GM21390 (cell line): ENCODE measurements around the gene ETF1.
A peak's percentile ranks its signal among the peaks of the same experiment; 100 is the strongest.

Experiments
- ATAC-seq: cut with Tn5 transposase; IDR thresholded peaks from one replicate; pipeline ENCODE4 v1.9.1; 2021; ENCODE audit not compliant: unreplicated experiment

The ETF1 gene

GRCh38 chr5:138542956-138543729, at the start of gene ETF1:
Gene ETF1 (minus strand): TSS chr5:138543236. CDS start chr5:138542918, 318 bp downstream.
- ATAC-seq, result peak; percentile 90

GRCh38 chr5:138588013-138588788, 45.2 kb upstream of the ETF1 start:
- ATAC-seq, result no peak

GRCh38 chr5:138585157-138585556, 42.1 kb upstream of the ETF1 start:
- no peak for ATAC-seq

GRCh38 chr5:138583984-138584637, 41.1 kb upstream of the ETF1 start:
- no peak for ATAC-seq

- ATAC-seq, result no peak
Observed at GRCh38 chr5:138582959-138583358, 39.9 kb upstream of the ETF1 start.

GRCh38 chr5:138580777-138581176, 37.7 kb upstream of the ETF1 start:
- ATAC-seq, result no peak

GRCh38 chr5:138580001-138580400, 37.0 kb upstream of the ETF1 start:
- ATAC-seq, result no peak

- ATAC-seq, result no peak
Observed at GRCh38 chr5:138579517-138579863, 36.5 kb upstream of the ETF1 start.

GRCh38 chr5:138577452-138577851, 34.4 kb upstream of the ETF1 start:
- ATAC-seq, result no peak

GRCh38 chr5:138575194-138576015, 32.4 kb upstream of the ETF1 start, which contains the start of gene HSPA9:
Gene HSPA9 (minus strand): TSS chr5:138575401. CDS start chr5:138575318, 83 bp downstream.
- peak; percentile 82 for ATAC-seq

GRCh38 chr5:138574744-138575193, 31.7 kb upstream of the ETF1 start:
- peak; percentile 18 for ATAC-seq

- ATAC-seq, result no peak
Observed at GRCh38 chr5:138573949-138574670, 31.1 kb upstream of the ETF1 start.

GRCh38 chr5:138573223-138573622, 30.2 kb upstream of the ETF1 start:
- ATAC-seq, result no peak

GRCh38 chr5:138570871-138571270, 27.8 kb upstream of the ETF1 start:
- ATAC-seq, result no peak

- ATAC-seq, result no peak
Observed at GRCh38 chr5:138569782-138570181, 26.7 kb upstream of the ETF1 start.

GRCh38 chr5:138568061-138568824, 25.2 kb upstream of the ETF1 start:
- ATAC-seq, result no peak

- no peak for ATAC-seq
Observed at GRCh38 chr5:138566792-138567191, 23.8 kb upstream of the ETF1 start.

GRCh38 chr5:138565100-138565821, 22.2 kb upstream of the ETF1 start:
- ATAC-seq, result no peak

- ATAC-seq, result no peak
Observed at GRCh38 chr5:138564242-138564641, 21.2 kb upstream of the ETF1 start.
